Activated T-cell treated with anti-CD3 and anti-CD28 coated beads, Interleukin-2, amount 50 U/mL, for 1 hour (primary cell): Measurements from ENCODE around the gene MACROD1.

Experiments
- DNase-seq: peaks from one replicate; pipeline ENCODE4 v3.0.0-alpha.2; 2020

MACROD1 gene

GRCh38 chr11:64128255-64129006 is 37.5 kb downstream of the MACROD1 start:
- DNase-seq = no peak

DNA sequence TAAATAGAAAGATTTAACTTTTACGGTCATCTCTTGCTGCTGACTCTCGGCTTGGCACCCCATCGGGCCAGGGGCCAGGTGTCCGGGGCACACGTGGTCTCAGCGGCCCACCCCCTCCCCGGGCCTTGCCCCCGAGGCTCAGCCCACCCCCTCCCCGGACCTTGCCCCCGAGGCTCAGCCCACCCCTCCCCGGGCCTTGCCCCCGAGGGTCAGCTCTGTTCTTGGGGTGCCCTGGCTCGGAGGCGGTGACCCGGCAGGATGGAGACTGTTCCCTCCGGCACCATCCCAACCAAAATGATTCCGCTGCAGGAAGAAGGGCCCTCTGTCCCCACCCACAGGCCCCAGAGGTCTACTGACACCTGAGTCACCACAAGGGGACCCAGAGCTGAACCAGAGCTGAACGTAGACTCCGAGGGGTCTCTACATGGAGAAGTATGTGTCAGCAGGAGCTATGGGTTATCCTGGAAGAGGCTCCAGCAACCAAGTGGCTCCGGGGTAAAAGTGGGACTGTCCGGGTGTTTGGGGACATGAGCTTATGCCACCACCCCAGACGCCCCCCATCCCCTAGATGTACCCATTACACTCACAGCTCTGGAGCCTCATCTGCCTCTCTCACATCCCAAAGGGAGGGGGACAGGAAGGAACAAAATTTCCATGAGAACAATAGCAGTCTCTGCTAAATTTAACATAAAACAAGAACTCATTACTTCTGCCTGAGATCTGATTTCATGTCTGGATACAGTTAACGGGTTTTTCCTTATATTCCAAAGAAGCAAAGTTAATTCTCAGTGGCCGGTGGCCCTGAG is 38.4 kb downstream of the MACROD1 start:
- DNase-seq = no peak

GRCh38 chr11:64126796-64127195 is 39.1 kb downstream of the MACROD1 start:
- DNase-seq = no peak

- DNase-seq = no peak
Observed at GRCh38 chr11:64126371-64126770, 39.5 kb downstream of the MACROD1 start.

GRCh38 chr11:64125676-64126075 is 40.2 kb downstream of the MACROD1 start:
- no peak for DNase-seq

- DNase-seq = no peak
Observed at GRCh38 chr11:64124147-64124546, 41.8 kb downstream of the MACROD1 start.

- DNase-seq = no peak
Observed at GRCh38 chr11:64123679-64124078, 42.2 kb downstream of the MACROD1 start.

- no peak for DNase-seq
Observed at GRCh38 chr11:64122411-64123410, 43.2 kb downstream of the MACROD1 start.

GRCh38 chr11:64121663-64122410 is 44.1 kb downstream of the MACROD1 start:
- DNase-seq = no peak

- no peak for DNase-seq
Observed at GRCh38 chr11:64120951-64121569, 44.9 kb downstream of the MACROD1 start.

DNA sequence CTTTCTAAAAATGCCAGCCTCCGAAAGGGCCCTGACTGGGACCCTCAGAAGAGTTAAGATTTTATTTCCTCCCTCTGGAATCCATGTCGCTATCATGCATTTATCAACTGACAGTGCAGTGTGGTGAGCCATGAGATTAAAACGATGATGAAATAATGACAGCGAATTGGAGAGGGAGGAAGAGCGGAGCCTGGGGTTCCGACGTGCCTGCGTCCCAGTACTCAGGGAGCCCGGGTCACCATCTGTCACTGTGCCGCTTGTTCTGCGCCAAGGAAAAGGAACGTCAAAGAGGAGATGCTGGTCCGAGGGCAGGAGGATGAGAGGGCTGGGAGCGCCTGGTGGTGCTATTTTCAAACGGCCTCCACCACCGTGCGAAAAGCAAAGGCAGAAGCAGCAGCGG is 46.2 kb downstream of the MACROD1 start:
- DNase-seq = no peak

GRCh38 chr11:64118876-64119665 is 46.8 kb downstream of the MACROD1 start:
- no peak for DNase-seq

DNA sequence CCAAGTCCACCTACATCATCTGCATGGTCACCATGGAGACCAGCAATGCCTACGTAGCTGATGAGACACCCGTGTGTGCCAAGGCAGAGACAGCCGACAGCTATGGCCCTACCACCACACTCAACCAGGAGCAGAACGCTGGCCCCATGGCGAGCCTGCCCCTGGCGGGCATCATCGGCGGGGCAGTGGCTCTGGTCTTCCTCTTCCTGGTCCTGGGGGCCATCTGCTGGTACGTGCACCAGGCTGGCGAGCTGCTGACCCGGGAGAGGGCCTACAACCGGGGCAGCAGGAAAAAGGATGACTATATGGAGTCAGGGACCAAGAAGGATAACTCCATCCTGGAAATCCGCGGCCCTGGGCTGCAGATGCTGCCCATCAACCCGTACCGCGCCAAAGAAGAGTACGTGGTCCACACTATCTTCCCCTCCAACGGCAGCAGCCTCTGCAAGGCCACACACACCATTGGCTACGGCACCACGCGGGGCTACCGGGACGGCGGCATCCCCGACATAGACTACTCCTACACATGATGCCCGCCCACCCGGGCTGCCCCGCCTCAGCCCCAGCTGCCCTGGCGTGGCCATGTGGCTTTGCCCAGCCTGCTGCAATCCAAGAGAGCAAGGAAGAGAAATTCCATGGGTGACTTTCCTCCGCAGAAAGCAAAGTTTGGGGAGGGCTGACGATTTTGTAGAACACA is 48.0 kb downstream of the MACROD1 start:
- DNase-seq = no peak

DNA sequence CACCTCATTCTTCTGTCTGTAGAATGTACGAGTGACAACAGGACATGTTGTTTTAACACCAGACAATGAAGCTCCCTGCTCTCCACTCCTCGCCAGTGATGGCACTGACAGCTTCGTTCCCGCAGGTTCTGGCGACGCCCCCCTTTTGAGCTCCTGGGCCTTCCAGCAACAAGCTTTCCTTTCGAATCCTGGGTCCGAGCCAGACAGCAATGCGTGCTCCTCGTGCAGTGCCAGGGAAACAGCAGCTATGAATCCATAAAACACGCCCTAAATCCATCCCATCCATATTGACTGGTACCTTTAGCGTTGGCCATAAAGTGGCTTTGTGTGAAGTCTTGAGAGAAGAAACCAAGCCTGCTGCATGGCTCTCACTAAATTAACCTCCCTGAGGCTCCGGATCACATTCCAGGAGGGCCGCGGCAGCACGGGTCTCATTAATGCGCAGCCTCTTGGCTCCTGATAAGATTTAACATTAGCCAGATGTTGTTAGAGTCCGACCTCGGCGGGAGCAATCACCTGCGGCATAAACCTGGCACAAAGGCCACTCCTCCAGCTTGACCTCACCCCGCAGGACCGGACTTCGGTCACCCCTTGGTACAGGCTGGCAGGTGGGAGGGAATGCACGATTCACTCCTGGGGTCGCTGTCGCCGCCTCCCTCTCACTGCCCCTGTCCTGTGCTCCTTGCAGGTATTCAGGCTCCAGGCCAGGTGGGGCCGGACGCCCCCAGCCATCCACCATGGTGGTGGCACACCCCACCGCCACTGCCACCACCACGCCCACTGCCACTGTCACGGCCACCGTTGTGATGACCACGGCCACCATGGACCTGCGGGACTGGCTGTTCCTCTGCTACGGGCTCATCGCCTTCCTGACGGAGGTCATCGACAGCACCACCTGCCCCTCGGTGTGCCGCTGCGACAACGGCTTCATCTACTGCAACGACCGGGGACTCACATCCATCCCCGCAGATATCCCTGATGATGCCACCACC is 50.1 kb downstream of the MACROD1 start:
- no peak for DNase-seq

DNA sequence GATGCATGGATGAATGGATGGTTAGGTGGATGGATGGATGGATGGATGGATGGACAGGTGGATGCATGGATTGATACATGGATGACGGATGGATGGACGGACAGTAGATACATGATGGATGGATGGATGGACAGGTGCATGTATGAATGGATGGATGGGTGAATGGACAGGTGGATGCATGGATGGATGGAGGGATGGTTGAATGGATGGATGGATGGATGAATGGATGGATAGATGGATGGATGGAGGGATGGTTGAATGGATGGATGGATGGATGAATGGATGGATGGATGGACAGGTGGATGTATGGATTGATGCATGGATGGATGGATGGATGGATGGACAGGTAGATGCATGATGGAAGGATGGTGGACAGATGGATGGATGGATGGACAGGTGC is 51.7 kb downstream of the MACROD1 start:
- DNase-seq = no peak

GRCh38 chr11:64113462-64113780 is 52.5 kb downstream of the MACROD1 start:
- DNase-seq = no peak

- DNase-seq = no peak
Observed at GRCh38 chr11:64112771-64113461, 53.0 kb downstream of the MACROD1 start.
